ENCODE data around the gene CDC42SE1.

DNA sequence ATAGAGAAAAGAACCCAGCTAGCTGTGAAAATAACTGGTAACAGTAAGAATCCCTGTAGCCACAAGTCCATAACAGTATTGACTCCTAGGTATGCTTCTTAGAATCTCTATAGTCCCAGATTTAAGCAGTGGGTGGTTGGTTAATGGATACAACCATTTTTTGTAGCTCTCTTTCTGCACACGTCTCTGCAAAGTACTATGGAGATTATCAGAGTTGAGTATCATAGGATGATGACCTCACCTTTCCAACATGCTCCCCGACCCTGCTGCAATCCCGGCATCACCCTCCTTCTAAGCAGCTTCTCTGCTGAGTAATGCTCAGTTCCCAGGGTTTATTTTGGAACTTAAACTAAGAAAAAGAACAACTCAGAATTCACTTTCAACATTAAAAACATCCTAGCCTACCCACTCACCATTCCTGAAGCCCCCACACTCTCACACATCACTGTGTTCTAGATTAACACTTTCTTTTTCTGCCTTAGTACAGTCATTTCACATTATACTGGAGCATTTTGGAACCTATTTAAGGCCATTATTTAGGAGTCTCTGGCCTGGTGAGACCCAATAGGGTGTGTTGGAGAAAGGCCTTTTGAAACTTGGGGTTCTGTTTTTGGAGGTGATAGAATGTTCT is 3.4 kb upstream of the CDC42SE1 start:
- no peak for TF ChIP-seq SIN3A (IDR thresholded peaks at IDR 0.05; ENCODE audit: borderline replicate concordance, insufficient read depth, low read length)
- no peak for TF ChIP-seq POLR2AphosphoS5 (IDR thresholded peaks at IDR 0.05; ENCODE audit: low read depth, low read length)
- TF ChIP-seq, protein P1, sequence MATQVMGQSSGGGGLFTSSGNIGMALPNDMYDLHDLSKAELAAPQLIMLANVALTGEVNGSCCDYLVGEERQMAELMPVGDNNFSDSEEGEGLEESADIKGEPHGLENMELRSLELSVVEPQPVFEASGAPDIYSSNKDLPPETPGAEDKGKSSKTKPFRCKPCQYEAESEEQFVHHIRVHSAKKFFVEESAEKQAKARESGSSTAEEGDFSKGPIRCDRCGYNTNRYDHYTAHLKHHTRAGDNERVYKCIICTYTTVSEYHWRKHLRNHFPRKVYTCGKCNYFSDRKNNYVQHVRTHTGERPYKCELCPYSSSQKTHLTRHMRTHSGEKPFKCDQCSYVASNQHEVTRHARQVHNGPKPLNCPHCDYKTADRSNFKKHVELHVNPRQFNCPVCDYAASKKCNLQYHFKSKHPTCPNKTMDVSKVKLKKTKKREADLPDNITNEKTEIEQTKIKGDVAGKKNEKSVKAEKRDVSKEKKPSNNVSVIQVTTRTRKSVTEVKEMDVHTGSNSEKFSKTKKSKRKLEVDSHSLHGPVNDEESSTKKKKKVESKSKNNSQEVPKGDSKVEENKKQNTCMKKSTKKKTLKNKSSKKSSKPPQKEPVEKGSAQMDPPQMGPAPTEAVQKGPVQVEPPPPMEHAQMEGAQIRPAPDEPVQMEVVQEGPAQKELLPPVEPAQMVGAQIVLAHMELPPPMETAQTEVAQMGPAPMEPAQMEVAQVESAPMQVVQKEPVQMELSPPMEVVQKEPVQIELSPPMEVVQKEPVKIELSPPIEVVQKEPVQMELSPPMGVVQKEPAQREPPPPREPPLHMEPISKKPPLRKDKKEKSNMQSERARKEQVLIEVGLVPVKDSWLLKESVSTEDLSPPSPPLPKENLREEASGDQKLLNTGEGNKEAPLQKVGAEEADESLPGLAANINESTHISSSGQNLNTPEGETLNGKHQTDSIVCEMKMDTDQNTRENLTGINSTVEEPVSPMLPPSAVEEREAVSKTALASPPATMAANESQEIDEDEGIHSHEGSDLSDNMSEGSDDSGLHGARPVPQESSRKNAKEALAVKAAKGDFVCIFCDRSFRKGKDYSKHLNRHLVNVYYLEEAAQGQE (IDR thresholded peaks at IDR 0.05; ENCODE audit: insufficient read depth in 1 of 2, low read depth in 2 of 2, low read length in 2 of 2) = no peak
- no peak for TF ChIP-seq TAF1 (IDR thresholded peaks at IDR 0.05; ENCODE audit: borderline replicate concordance, insufficient read depth, low read length)
- no peak for TF ChIP-seq FOXP2 (optimal IDR thresholded peaks at IDR 0.05; ENCODE audit: borderline replicate concordance, extremely low read depth, extremely low read length, insufficient read depth)

Measured in PFSK-1 (cell line).